Activated CD4-positive, alpha-beta T cell treated with anti-CD3 and anti-CD28 coated beads for 1 hour (primary cell): ENCODE measurements around the gene SLC5A4.
"Not testable (repeated sequence)": the region's sequence is repeated elsewhere in the genome, so short reads cannot be mapped to it uniquely, and the experiment has no call there.

Experiments
- DNase-seq: peaks from one replicate; pipeline ENCODE4 v3.0.0-alpha.2; 2020

SLC5A4 gene

GRCh38 chr22:32199341-32199740 is 55.8 kb downstream of the SLC5A4 start:
- no peak for DNase-seq

- DNase-seq = not testable (repeated sequence)
These were observed 57.5 kb downstream of the SLC5A4 start for GRCh38 chr22:32197553-32198226.

- DNase-seq = not testable (repeated sequence)
These were observed 59.2 kb downstream of the SLC5A4 start for GRCh38 chr22:32195900-32196299.

- DNase-seq = not testable (repeated sequence)
These were observed 61.8 kb downstream of the SLC5A4 start for GRCh38 chr22:32193346-32193745.

- not testable (repeated sequence) for DNase-seq
These were observed 64.1 kb downstream of the SLC5A4 start for GRCh38 chr22:32191021-32191420.

GRCh38 chr22:32185821-32186220 is 69.3 kb downstream of the SLC5A4 start:
- DNase-seq = no peak

- DNase-seq = no peak
These were observed 71.5 kb downstream of the SLC5A4 start for GRCh38 chr22:32183625-32184024.

GRCh38 chr22:32181043-32181442 is 74.1 kb downstream of the SLC5A4 start:
- DNase-seq = no peak

- DNase-seq = no peak
These were observed 77.9 kb downstream of the SLC5A4 start for GRCh38 chr22:32177221-32177765.

- DNase-seq = no peak
These were observed 79.2 kb downstream of the SLC5A4 start for GRCh38 chr22:32175683-32176644.

- DNase-seq = no peak
These were observed 80.0 kb downstream of the SLC5A4 start for GRCh38 chr22:32175115-32175514.
